NCI-H82 treated with DMSO at 0.1 percent for 48 hours (cell line): ENCODE data around the gene SUN1.
"Not testable (repeated sequence)": the region's sequence is repeated elsewhere in the genome, so short reads cannot be mapped to it uniquely, and the experiment has no call there.

Experiments
- DNase-seq: peaks from one replicate; lab custom pipeline; 2025; ENCODE audit not compliant: unreplicated experiment; lab: John Stamatoyannopoulos, UW

SUN1 gene

GRCh38 chr7:834277-834676 is 2.0 kb downstream of the SUN1 start:
- DNase-seq: no peak

- no peak for DNase-seq
Measured at GRCh38 chr7:835021-835420, 2.7 kb downstream of the SUN1 start.

- no peak for DNase-seq
Measured at GRCh38 chr7:835485-836401, 3.5 kb downstream of the SUN1 start.

- no peak for DNase-seq
Measured at GRCh38 chr7:836429-836828, 4.2 kb downstream of the SUN1 start.

- DNase-seq: no peak
Measured at GRCh38 chr7:837001-837400, 4.7 kb downstream of the SUN1 start.

GRCh38 chr7:840001-840600 is 7.8 kb downstream of the SUN1 start:
- no peak for DNase-seq

- no peak for DNase-seq
Measured at GRCh38 chr7:841943-842342, 9.7 kb downstream of the SUN1 start.

- DNase-seq: no peak
Measured at GRCh38 chr7:842431-843031, 10.3 kb downstream of the SUN1 start.

- no peak for DNase-seq
Measured at GRCh38 chr7:843230-843629, 11.0 kb downstream of the SUN1 start.

- no peak for DNase-seq
Measured at GRCh38 chr7:844043-844442, 11.8 kb downstream of the SUN1 start.

- no peak for DNase-seq
Measured at GRCh38 chr7:844514-844913, 12.2 kb downstream of the SUN1 start.

GRCh38 chr7:845091-845490 is 12.8 kb downstream of the SUN1 start:
- DNase-seq: no peak

GRCh38 chr7:845731-846130 is 13.5 kb downstream of the SUN1 start:
- no peak for DNase-seq

- not testable (repeated sequence) for DNase-seq
Measured at GRCh38 chr7:846958-847650, 14.8 kb downstream of the SUN1 start.

GRCh38 chr7:847728-848127 is 15.5 kb downstream of the SUN1 start:
- not testable (repeated sequence) for DNase-seq

- no peak for DNase-seq
Measured at GRCh38 chr7:849145-849544, 16.9 kb downstream of the SUN1 start.

GRCh38 chr7:849781-850180 is 17.5 kb downstream of the SUN1 start:
- DNase-seq: no peak

- no peak for DNase-seq
Measured at GRCh38 chr7:851204-851603, 18.9 kb downstream of the SUN1 start.

GRCh38 chr7:853366-854117 is 21.3 kb downstream of the SUN1 start:
- DNase-seq: no peak

- DNase-seq: no peak
Measured at GRCh38 chr7:854118-854775, 22.0 kb downstream of the SUN1 start.
